Measurements from ENCODE around the gene TMSB15A.
"Not testable (repeated sequence)": the region's sequence is repeated elsewhere in the genome, so short reads cannot be mapped to it uniquely, and the experiment has no call there.

TMSB15A gene

GRCh38 chrX:102517326-102517725 lies 787 bp upstream of the TMSB15A start:
- no peaks in the 10 kb centered on the region for H3K4me1 ChIP-seq (ENCODE audit: insufficient read depth, low read length)
- H3K27me3 ChIP-seq (ENCODE audit: insufficient read depth, low read length, poor library complexity): no peaks in the 10 kb centered on the region
- no peak for DNase-seq
- no peak overlapping the region for H2AFZ ChIP-seq (ENCODE audit: low read depth, low read length)
- no peaks in the 10 kb centered on the region for H3K9me3 ChIP-seq (ENCODE audit: insufficient read depth, low read length, severe bottlenecking)
- ATAC-seq (ENCODE audit: insufficient read depth, low read depth): no peak
- no peaks in the 10 kb centered on the region for H3K79me2 ChIP-seq (ENCODE audit: insufficient read depth, low read length)
- no peak for TF ChIP-seq CTCF (IDR thresholded peaks at IDR 0.05; ENCODE audit: borderline replicate concordance, extremely low read depth, low read length, poor library complexity, severe bottlenecking)
- TF ChIP-seq EZH2 (IDR thresholded peaks at IDR 0.05; ENCODE audit: borderline replicate concordance, low read depth, low read length, severe bottlenecking): no peak
- no peak overlapping the region for H3K4me2 ChIP-seq (ENCODE audit: insufficient read depth, low read length)
- no peak overlapping the region for H3K27ac ChIP-seq (ENCODE audit: low read length)
- no peak overlapping the region for H3K4me3 ChIP-seq (ENCODE audit: low read depth in 1 of 2, low read length in 2 of 2)
- H3K9ac ChIP-seq (ENCODE audit: low read depth, low read length): no peak overlapping the region
- H4K20me1 ChIP-seq (ENCODE audit: insufficient read depth, low read length): no peaks in the 10 kb centered on the region
- H3K36me3 ChIP-seq (ENCODE audit: insufficient read depth, low read length): no peaks in the 10 kb centered on the region

GRCh38 chrX:102514536-102514935 lies 2.0 kb downstream of the TMSB15A start:
- Histone ChIP-seq H3K4me2 (ENCODE audit: insufficient read depth, low read length) (no peak overlapping the region), H3K27ac (ENCODE audit: low read length) (no peak overlapping the region)
- no peak for ATAC-seq (ENCODE audit: insufficient read depth, low read depth)

GRCh38 chrX:102498732-102499131 lies 17.8 kb downstream of the TMSB15A start:
- Histone ChIP-seq H3K27ac (ENCODE audit: low read length) (no peak overlapping the region), H4K20me1 (ENCODE audit: insufficient read depth, low read length) (no peaks in the 10 kb centered on the region), H3K9me3 (ENCODE audit: insufficient read depth, low read length, severe bottlenecking) (no peaks in the 10 kb centered on the region), H3K4me1 (ENCODE audit: insufficient read depth, low read length) (no peaks in the 10 kb centered on the region), H3K4me3 (ENCODE audit: low read depth in 1 of 2, low read length in 2 of 2) (no peak overlapping the region), H2AFZ (ENCODE audit: low read depth, low read length) (no peak overlapping the region), H3K4me2 (ENCODE audit: insufficient read depth, low read length) (no peak overlapping the region), H3K79me2 (ENCODE audit: insufficient read depth, low read length) (no peaks in the 10 kb centered on the region), H3K9ac (ENCODE audit: low read depth, low read length) (no peak overlapping the region), H3K36me3 (ENCODE audit: insufficient read depth, low read length) (no peaks in the 10 kb centered on the region), H3K27me3 (ENCODE audit: insufficient read depth, low read length, poor library complexity) (no peaks in the 10 kb centered on the region)
- ATAC-seq (ENCODE audit: insufficient read depth, low read depth) (no peak), DNase-seq (no peak)
- TF ChIP-seq EZH2 (IDR thresholded peaks at IDR 0.05; ENCODE audit: borderline replicate concordance, low read depth, low read length, severe bottlenecking) (no peak), CTCF (IDR thresholded peaks at IDR 0.05; ENCODE audit: borderline replicate concordance, extremely low read depth, low read length, poor library complexity, severe bottlenecking) (no peak)

More at GRCh38 chrX:102514536-102514935, 2.0 kb downstream of the TMSB15A start:
- Histone ChIP-seq H3K27me3 (ENCODE audit: insufficient read depth, low read length, poor library complexity) (no peaks in the 10 kb centered on the region), H3K79me2 (ENCODE audit: insufficient read depth, low read length) (no peaks in the 10 kb centered on the region), H3K9me3 (ENCODE audit: insufficient read depth, low read length, severe bottlenecking) (no peaks in the 10 kb centered on the region), H4K20me1 (ENCODE audit: insufficient read depth, low read length) (no peaks in the 10 kb centered on the region), H2AFZ (ENCODE audit: low read depth, low read length) (no peak overlapping the region), H3K4me3 (ENCODE audit: low read depth in 1 of 2, low read length in 2 of 2) (no peak overlapping the region), H3K36me3 (ENCODE audit: insufficient read depth, low read length) (no peaks in the 10 kb centered on the region), H3K4me1 (ENCODE audit: insufficient read depth, low read length) (no peaks in the 10 kb centered on the region), H3K9ac (ENCODE audit: low read depth, low read length) (no peak overlapping the region)
- TF ChIP-seq EZH2 (IDR thresholded peaks at IDR 0.05; ENCODE audit: borderline replicate concordance, low read depth, low read length, severe bottlenecking): no peak
- no peak for TF ChIP-seq CTCF (IDR thresholded peaks at IDR 0.05; ENCODE audit: borderline replicate concordance, extremely low read depth, low read length, poor library complexity, severe bottlenecking)
- DNase-seq: no peak

GRCh38 chrX:102491766-102492165 lies 24.8 kb downstream of the TMSB15A start:
- H3K9ac ChIP-seq (ENCODE audit: low read depth, low read length): no peak overlapping the region
- DNase-seq: no peak
- no peaks in the 10 kb centered on the region for H3K27me3 ChIP-seq (ENCODE audit: insufficient read depth, low read length, poor library complexity)
- H3K9me3 ChIP-seq (ENCODE audit: insufficient read depth, low read length, severe bottlenecking): no peaks in the 10 kb centered on the region
- TF ChIP-seq CTCF (IDR thresholded peaks at IDR 0.05; ENCODE audit: borderline replicate concordance, extremely low read depth, low read length, poor library complexity, severe bottlenecking): no peak
- TF ChIP-seq EZH2 (IDR thresholded peaks at IDR 0.05; ENCODE audit: borderline replicate concordance, low read depth, low read length, severe bottlenecking): no peak
- no peaks in the 10 kb centered on the region for H4K20me1 ChIP-seq (ENCODE audit: insufficient read depth, low read length)
- no peak overlapping the region for H3K4me2 ChIP-seq (ENCODE audit: insufficient read depth, low read length)
- no peaks in the 10 kb centered on the region for H3K79me2 ChIP-seq (ENCODE audit: insufficient read depth, low read length)
- H3K36me3 ChIP-seq (ENCODE audit: insufficient read depth, low read length): no peaks in the 10 kb centered on the region
- H3K27ac ChIP-seq (ENCODE audit: low read length): no peak overlapping the region
- H3K4me3 ChIP-seq (ENCODE audit: low read depth in 1 of 2, low read length in 2 of 2): no peak overlapping the region
- H3K4me1 ChIP-seq (ENCODE audit: insufficient read depth, low read length): no peaks in the 10 kb centered on the region
- ATAC-seq (ENCODE audit: insufficient read depth, low read depth): no peak
- no peak overlapping the region for H2AFZ ChIP-seq (ENCODE audit: low read depth, low read length)

- ATAC-seq (ENCODE audit: insufficient read depth, low read depth); H3K9me3 ChIP-seq (ENCODE audit: insufficient read depth, low read length, severe bottlenecking); H3K27me3 ChIP-seq (ENCODE audit: insufficient read depth, low read length, poor library complexity); H4K20me1 ChIP-seq (ENCODE audit: insufficient read depth, low read length); H3K9ac ChIP-seq (ENCODE audit: low read depth, low read length); DNase-seq; H3K36me3 ChIP-seq (ENCODE audit: insufficient read depth, low read length); H3K4me2 ChIP-seq (ENCODE audit: insufficient read depth, low read length); H3K79me2 ChIP-seq (ENCODE audit: insufficient read depth, low read length); H3K4me1 ChIP-seq (ENCODE audit: insufficient read depth, low read length); H2AFZ ChIP-seq (ENCODE audit: low read depth, low read length); H3K4me3 ChIP-seq (ENCODE audit: low read depth in 1 of 2, low read length in 2 of 2); H3K27ac ChIP-seq (ENCODE audit: low read length): not testable (repeated sequence)
Measured at GRCh38 chrX:102478765-102479164, 37.8 kb downstream of the TMSB15A start.
